Lower lobe of right lung (tissue), 2 donors: Measurements from ENCODE around the gene CIAO3. TPM values are rescaled to one million over a fixed set of nuclear protein-coding genes. Genes with fewer than 3 reads are reported as not detected.
A peak's percentile ranks its signal among the peaks of the same experiment; 100 is the strongest.
"Not testable (repeated sequence)": the region's sequence is repeated elsewhere in the genome, so short reads cannot be mapped to it uniquely, and the experiment has no call there.

ENCODE experiments used
- ATAC-seq, 2 donors: fragments of 200-7000 bp; cut with Tn5 transposase; one replicate each; pipeline ENCODE4 v1.9.1; 2020 to 2022; ENCODE audit warnings: mild to moderate bottlenecking in 2 of 2, moderate library complexity in 2 of 2
- DNase-seq: peaks from one replicate; pipeline ENCODE4 v3.0.0-alpha.2; 2020
- H3K27ac ChIP-seq: fragments of 200-600 bp; one replicate; pipeline ENCODE4 v1.8.0; 2022
- H3K27me3 ChIP-seq: fragments of 200-600 bp; one replicate; pipeline ENCODE4 v1.8.0; 2022; ENCODE audit warnings: low read depth
- H3K36me3 ChIP-seq: fragments of 200-600 bp; one replicate; pipeline ENCODE4 v1.8.0; 2022; ENCODE audit warnings: mild to moderate bottlenecking
- H3K4me1 ChIP-seq: fragments of 200-600 bp; one replicate; pipeline ENCODE4 v1.8.0; 2022
- H3K4me3 ChIP-seq: fragments of 200-600 bp; one replicate; pipeline ENCODE4 v1.8.0; 2022; ENCODE audit warnings: mild to moderate bottlenecking
- H3K9me3 ChIP-seq: fragments of 200-600 bp; one replicate; pipeline ENCODE4 v1.8.0; 2022
- CTCF ChIP-seq: fragments of 200-600 bp; IDR thresholded peaks from one replicate; pipeline ENCODE4 v1.8.0; 2022; ENCODE audit warnings: antibody characterized with exemption, mild to moderate bottlenecking
- intact Hi-C: fragments of 100-400 bp; cut with DNase I; formaldehyde crosslinking; loops from one replicate; pipeline ENCODE4 v1.11.0; 2022
- total RNA-seq: library from RNA; stranded (reverse); fragmentation: NEBNext Ultra II Directional; extraction: Animal tissue kit (Norgen Biotek cat#: 25700); gene quantifications from one replicate; pipeline ENCODE4 v1.2.1, GENCODE V29; 2021
- donor health status: DM: no; HTN: yes; CAD: no; lungs with severe emphysema.

Gene CIAO3
- total RNA-seq, 1 donor from 2014 or later, result 24.3 TPM

- H3K27ac ChIP-seq, result no peak overlapping the region
- no peaks in the 10 kb centered on the region for H3K9me3 ChIP-seq
- TF ChIP-seq CTCF, result no peak
- DNase-seq (no peak), ATAC-seq (no peak)
- intact Hi-C loops, result no loop called here
- H3K4me3 ChIP-seq, result no peak overlapping the region
- H3K36me3 ChIP-seq, result no peaks in the 10 kb centered on the region
- peaks cover 44% of the 10 kb centered on the region for H3K4me1 ChIP-seq
- peaks cover 54% of the 10 kb centered on the region for H3K27me3 ChIP-seq
These were observed 47.4 kb downstream of the CIAO3 start for GRCh38 chr16:693364-693763.

GRCh38 chr16:692356-693108, 48.3 kb downstream of the CIAO3 start:
- intact Hi-C loops, result no loop called here
- peaks cover 51% of the 10 kb centered on the region for H3K27me3 ChIP-seq

GRCh38 chr16:691242-691641, 49.6 kb downstream of the CIAO3 start:
- H3K27me3 ChIP-seq, result peaks cover 41% of the 10 kb centered on the region
- DNase-seq, H3K27ac ChIP-seq, H3K4me3 ChIP-seq, H3K9me3 ChIP-seq, ATAC-seq, intact Hi-C loops: not testable (repeated sequence)
- H3K36me3 ChIP-seq, result peaks cover 12% of the 10 kb centered on the region
- H3K4me1 ChIP-seq, result peaks cover 41% of the 10 kb centered on the region

More at GRCh38 chr16:692356-693108, 48.3 kb downstream of the CIAO3 start:
- Histone ChIP-seq H3K36me3 (no peaks in the 10 kb centered on the region), H3K9me3 (no peaks in the 10 kb centered on the region), H3K27ac (no peak overlapping the region), H3K4me1 (peaks cover 44% of the 10 kb centered on the region), H3K4me3 (no peak overlapping the region)
- DNase-seq (no peak), ATAC-seq (no peak)
- no peak for TF ChIP-seq CTCF

- intact Hi-C loops, result no loop called here
These were observed 51.5 kb downstream of the CIAO3 start for GRCh38 chr16:689175-689897.

GRCh38 chr16:687499-687898, 53.3 kb downstream of the CIAO3 start:
- no peak for TF ChIP-seq CTCF
- intact Hi-C loops, result no loop called here
- H3K36me3 ChIP-seq, result peaks cover 22% of the 10 kb centered on the region
- no peak overlapping the region for H3K27ac ChIP-seq
- ATAC-seq, result no peak
- peaks cover 52% of the 10 kb centered on the region for H3K4me1 ChIP-seq
- H3K27me3 ChIP-seq, result peaks cover 6% of the 10 kb centered on the region
- no peak for DNase-seq
- no peak overlapping the region for H3K4me3 ChIP-seq
- H3K9me3 ChIP-seq, result no peaks in the 10 kb centered on the region

More at GRCh38 chr16:689175-689897, 51.5 kb downstream of the CIAO3 start:
- peak overlapping the region; percentile 90 for H3K4me3 ChIP-seq
- peaks cover 24% of the 10 kb centered on the region for H3K27me3 ChIP-seq
- TF ChIP-seq CTCF, result no peak
- DNase-seq (no peak), ATAC-seq (no peak)
- H3K9me3 ChIP-seq, result no peaks in the 10 kb centered on the region
- H3K36me3 ChIP-seq, result peaks cover 16% of the 10 kb centered on the region
- H3K27ac ChIP-seq, result peak overlapping the region; percentile 88
- peaks cover 41% of the 10 kb centered on the region for H3K4me1 ChIP-seq
